ENCODE results near the gene FHIT. TPM values are rescaled to one million over a fixed set of nuclear protein-coding genes. Genes with fewer than 3 reads are reported as not detected.

The FHIT gene
- total RNA-seq, 1 donor from 2014 or later: 23.8 TPM

GRCh38 chr3:59733041-59733809, 1518.0 kb downstream of the FHIT start:
- intact Hi-C loops (cut with micrococcal nuclease): loop anchor here (5.0 kb wide), 1 partner anchor 49 kb away; no protein-coding TSS in a partner anchor
- peaks cover 30% of the 10 kb centered on the region for H3K4me1 Mint-ChIP-seq

DNA sequence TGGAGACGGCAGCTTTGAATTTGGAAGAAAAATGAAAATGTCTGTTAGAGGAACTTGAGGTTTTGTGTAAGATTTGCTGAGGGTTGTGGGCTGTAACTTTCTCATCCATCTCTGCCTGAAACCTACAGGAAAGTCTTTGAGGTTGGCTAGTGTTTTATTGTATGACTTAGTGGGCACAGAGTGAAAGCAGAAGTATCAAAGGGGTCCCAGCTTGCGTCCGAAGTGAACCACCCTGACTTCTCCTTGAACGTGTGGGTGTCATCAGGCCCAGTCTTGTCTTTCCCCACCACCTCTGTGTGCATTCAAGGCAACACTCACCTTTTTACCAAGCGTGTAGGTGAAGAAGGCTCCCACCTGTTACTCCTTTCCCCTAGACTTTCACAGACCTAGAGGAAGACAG, 1519.3 kb downstream of the FHIT start:
- Mint-ChIP-seq H3K4me3 (peak overlapping the region; percentile 25), H3K36me3 (ENCODE audit: low read depth) (no peaks in the 10 kb centered on the region), H3K27me3 (peaks cover 7% of the 10 kb centered on the region), H3K27ac (peak overlapping the region; percentile 7), H3K4me1 (peaks cover 37% of the 10 kb centered on the region), H3K9me3 (peaks cover 7% of the 10 kb centered on the region)
- no peak for DNase-seq
- intact Hi-C loops (cut with micrococcal nuclease): loop anchor here (5.0 kb wide), 1 partner anchor 50 kb away; no protein-coding TSS in a partner anchor

More at GRCh38 chr3:59733041-59733809, 1518.0 kb downstream of the FHIT start:
- Mint-ChIP-seq H3K4me3 (no peak overlapping the region), H3K27ac (no peak overlapping the region), H3K9me3 (peaks cover 8% of the 10 kb centered on the region), H3K27me3 (peaks cover 7% of the 10 kb centered on the region), H3K36me3 (ENCODE audit: low read depth) (no peaks in the 10 kb centered on the region)
- DNase-seq: peak; percentile 60

GRCh38 chr3:59730591-59730990, 1520.7 kb downstream of the FHIT start:
- intact Hi-C loops (cut with micrococcal nuclease): loop anchor here (5.0 kb wide), 1 partner anchor 52 kb away; no protein-coding TSS in a partner anchor
- Mint-ChIP-seq H3K9me3 (peaks cover 8% of the 10 kb centered on the region), H3K36me3 (ENCODE audit: low read depth) (peaks cover 2% of the 10 kb centered on the region), H3K27ac (no peak overlapping the region), H3K4me1 (peaks cover 43% of the 10 kb centered on the region), H3K4me3 (no peak overlapping the region), H3K27me3 (peaks cover 4% of the 10 kb centered on the region)
- DNase-seq: no peak

DNA sequence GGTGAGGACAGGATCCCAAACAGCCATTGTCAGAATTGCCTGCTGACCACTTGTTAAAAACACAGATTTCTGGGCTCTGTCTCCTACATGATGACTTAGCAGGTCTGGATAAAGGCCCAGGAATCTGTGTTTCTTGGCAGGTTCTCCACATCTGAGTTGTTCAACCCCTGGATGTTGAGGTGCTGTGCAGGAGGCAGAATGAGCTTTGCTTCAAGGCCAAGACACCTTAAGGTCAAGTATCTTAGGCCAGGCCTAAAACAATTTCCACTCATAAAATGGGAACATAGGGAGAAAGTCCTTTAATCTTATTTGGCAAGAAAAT, 1522.7 kb downstream of the FHIT start:
- DNase-seq: no peak
- Mint-ChIP-seq H3K4me3 (no peak overlapping the region), H3K36me3 (ENCODE audit: low read depth) (peaks cover 2% of the 10 kb centered on the region), H3K4me1 (peaks cover 40% of the 10 kb centered on the region), H3K9me3 (peaks cover 17% of the 10 kb centered on the region), H3K27me3 (no peaks in the 10 kb centered on the region), H3K27ac (no peak overlapping the region)
- intact Hi-C loops (cut with micrococcal nuclease): no loop called here

GRCh38 chr3:59727902-59728586, 1523.2 kb downstream of the FHIT start:
- intact Hi-C loops (cut with micrococcal nuclease): no loop called here
- Mint-ChIP-seq H3K36me3 (ENCODE audit: low read depth) (peaks cover 2% of the 10 kb centered on the region), H3K4me3 (no peak overlapping the region)

DNA sequence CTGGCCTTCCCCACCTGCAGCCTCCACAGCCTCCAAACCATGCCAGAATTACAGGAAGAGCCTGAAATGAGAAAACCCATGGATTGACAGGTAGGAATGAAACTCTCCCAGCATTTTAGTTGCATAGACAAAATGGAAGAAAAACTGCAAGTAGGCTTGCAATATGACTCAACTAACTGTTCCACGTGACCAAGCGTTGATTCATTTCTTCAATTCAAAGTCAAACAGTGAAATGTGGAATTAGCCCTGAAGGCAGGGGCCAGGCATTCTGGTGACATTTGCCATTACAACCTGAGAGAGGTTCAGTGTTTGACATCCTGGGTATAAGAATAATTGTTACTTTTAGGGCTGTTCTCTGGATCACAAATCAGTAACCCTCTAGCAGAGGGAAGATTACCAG, 1525.0 kb downstream of the FHIT start:
- peaks cover 17% of the 10 kb centered on the region for H3K4me1 Mint-ChIP-seq
- peaks cover 2% of the 10 kb centered on the region for H3K36me3 Mint-ChIP-seq (ENCODE audit: low read depth)
- no peak overlapping the region for H3K27ac Mint-ChIP-seq
- no peak for DNase-seq
- no peak overlapping the region for H3K4me3 Mint-ChIP-seq
- no peaks in the 10 kb centered on the region for H3K27me3 Mint-ChIP-seq
- intact Hi-C loops (cut with micrococcal nuclease): no loop called here
- H3K9me3 Mint-ChIP-seq: peaks cover 17% of the 10 kb centered on the region

More at GRCh38 chr3:59727902-59728586, 1523.2 kb downstream of the FHIT start:
- Mint-ChIP-seq H3K27ac (no peak overlapping the region), H3K27me3 (no peaks in the 10 kb centered on the region), H3K9me3 (peaks cover 17% of the 10 kb centered on the region), H3K4me1 (peaks cover 35% of the 10 kb centered on the region)
- no peak for DNase-seq

DNA sequence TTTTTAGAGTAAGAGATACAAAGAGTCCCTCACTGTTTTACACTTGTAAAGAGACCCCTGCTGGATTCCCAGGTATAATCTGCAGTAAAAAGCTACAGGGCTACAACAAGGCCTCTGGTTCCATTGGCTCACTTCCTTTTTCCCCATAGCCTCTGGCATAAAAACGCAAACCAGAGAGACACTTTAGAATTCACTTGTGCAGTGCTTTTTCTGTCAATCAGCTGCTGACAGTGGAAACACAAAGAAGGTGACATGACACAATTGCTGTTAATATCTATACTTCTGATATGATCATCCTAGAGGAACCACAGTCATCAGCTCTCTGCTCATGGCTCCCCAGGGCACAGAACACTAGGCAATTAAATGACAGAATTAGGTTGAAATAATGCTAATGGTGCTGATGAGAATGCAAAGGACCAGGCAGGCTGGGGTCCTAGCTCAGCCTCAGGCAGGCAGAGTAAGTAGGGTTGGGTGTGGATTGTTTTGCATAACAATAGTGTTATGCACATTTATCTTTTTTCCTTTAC, 1533.5 kb downstream of the FHIT start:
- DNase-seq: no peak
- H3K4me3 Mint-ChIP-seq: no peak overlapping the region
- intact Hi-C loops (cut with micrococcal nuclease): no loop called here

GRCh38 chr3:59714066-59714465, 1537.2 kb downstream of the FHIT start:
- no peak for DNase-seq
- H3K4me1 Mint-ChIP-seq: peaks cover 2% of the 10 kb centered on the region
- peaks cover 4% of the 10 kb centered on the region for H3K27me3 Mint-ChIP-seq
- intact Hi-C loops (cut with micrococcal nuclease): no loop called here
- peaks cover 6% of the 10 kb centered on the region for H3K36me3 Mint-ChIP-seq (ENCODE audit: low read depth)
- peaks cover 26% of the 10 kb centered on the region for H3K9me3 Mint-ChIP-seq
- H3K27ac Mint-ChIP-seq: no peak overlapping the region
- H3K4me3 Mint-ChIP-seq: no peak overlapping the region

More for the DNA sequence above, 1533.5 kb downstream of the FHIT start:
- Mint-ChIP-seq H3K27me3 (peaks cover 4% of the 10 kb centered on the region), H3K27ac (no peak overlapping the region), H3K4me1 (no peaks in the 10 kb centered on the region), H3K36me3 (ENCODE audit: low read depth) (peaks cover 5% of the 10 kb centered on the region), H3K9me3 (peaks cover 22% of the 10 kb centered on the region)

DNA sequence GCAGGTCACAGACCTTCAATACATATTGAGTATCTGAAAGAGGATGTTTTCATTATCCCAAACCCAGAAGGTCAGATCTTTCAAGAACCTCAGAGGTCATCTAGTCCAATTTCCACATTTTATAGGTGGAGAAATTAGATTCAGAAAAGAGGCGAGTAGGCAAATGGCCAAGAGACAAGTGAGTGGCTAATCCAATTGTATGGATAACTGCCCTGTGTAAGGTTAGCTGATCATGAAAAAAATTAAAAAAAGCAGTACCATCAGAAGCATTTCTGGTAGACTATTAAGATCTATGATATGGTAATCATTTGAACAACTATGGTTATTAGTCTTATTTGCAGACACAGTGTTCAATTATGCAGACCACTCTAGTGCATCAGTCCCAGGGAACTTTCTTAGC, 1540.7 kb downstream of the FHIT start:
- Mint-ChIP-seq H3K9me3 (peaks cover 26% of the 10 kb centered on the region), H3K27ac (no peak overlapping the region), H3K27me3 (peaks cover 1% of the 10 kb centered on the region), H3K4me1 (peaks cover 2% of the 10 kb centered on the region), H3K4me3 (no peak overlapping the region), H3K36me3 (ENCODE audit: low read depth) (peaks cover 7% of the 10 kb centered on the region)
- intact Hi-C loops (cut with micrococcal nuclease): no loop called here
- no peak for DNase-seq

DNA sequence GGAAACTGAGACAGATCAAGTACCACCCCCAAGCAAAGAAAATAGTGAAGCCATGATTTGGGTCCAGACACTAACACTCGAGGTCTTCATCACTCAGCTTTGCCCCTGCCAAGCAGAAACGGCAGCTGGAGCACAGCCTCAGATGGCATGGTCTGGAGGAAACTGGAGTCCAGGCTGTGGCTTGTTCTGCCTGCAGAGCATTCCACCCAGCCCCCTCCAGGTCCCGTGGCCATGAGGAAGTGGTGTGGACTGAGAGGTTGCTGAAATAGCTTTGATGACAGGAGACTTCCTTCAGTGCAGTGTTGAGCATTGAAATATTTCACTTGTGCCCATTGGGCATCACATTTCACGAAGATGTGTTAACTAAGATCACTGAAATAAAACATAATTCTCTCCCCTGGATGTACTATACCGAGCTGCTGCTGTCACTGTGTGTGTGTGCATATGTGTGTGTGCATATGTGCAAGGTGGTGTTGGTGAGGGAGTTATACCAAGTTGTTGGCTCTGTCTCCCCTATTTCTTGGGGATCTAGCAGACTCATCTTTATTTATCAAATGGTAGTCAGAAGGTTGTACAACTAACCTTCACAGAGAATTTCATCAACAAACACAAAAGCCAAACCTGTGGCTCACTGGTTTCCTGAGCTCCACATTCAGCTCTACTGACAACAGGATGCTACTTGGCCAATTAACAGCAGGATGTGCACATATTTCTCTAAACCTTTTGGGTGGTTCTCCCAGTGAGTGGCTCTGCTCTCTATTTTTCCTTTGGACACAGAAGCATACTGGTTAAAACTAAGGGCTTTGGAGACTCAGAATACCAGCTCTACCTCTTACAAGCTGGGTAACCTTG, 1541.3 kb downstream of the FHIT start:
- H3K36me3 Mint-ChIP-seq (ENCODE audit: low read depth): peaks cover 7% of the 10 kb centered on the region
- intact Hi-C loops (cut with micrococcal nuclease): no loop called here
- no peak overlapping the region for H3K27ac Mint-ChIP-seq
- H3K4me1 Mint-ChIP-seq: peaks cover 2% of the 10 kb centered on the region
- peaks cover 1% of the 10 kb centered on the region for H3K27me3 Mint-ChIP-seq
- no peak overlapping the region for H3K4me3 Mint-ChIP-seq
- H3K9me3 Mint-ChIP-seq: peaks cover 22% of the 10 kb centered on the region
- peak; percentile 78 for DNase-seq

DNA sequence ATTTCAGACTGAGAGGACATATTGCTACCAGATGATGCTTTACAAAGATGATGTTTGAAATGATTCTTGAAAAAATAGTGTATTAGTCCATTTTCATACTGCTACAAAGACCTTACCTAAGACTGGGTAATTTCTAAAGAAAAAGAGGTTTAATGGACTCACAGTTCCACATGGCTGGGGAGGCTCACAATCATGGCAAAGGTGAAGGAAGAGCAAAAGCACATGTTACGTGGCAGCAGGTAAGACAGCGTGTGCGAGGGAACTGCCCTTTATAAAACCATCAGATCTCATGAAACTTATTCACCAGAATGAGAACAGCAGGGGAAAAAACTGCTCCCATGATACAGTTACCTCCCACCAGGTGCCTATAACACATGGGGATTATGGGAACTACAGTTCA, 1543.0 kb downstream of the FHIT start:
- Mint-ChIP-seq H3K4me1 (peaks cover 2% of the 10 kb centered on the region), H3K4me3 (no peak overlapping the region), H3K27ac (no peak overlapping the region), H3K36me3 (ENCODE audit: low read depth) (peaks cover 6% of the 10 kb centered on the region), H3K9me3 (peaks cover 14% of the 10 kb centered on the region), H3K27me3 (peaks cover 1% of the 10 kb centered on the region)
- no peak for DNase-seq
- intact Hi-C loops (cut with micrococcal nuclease): no loop called here

GRCh38 chr3:59704292-59704691, 1547.0 kb downstream of the FHIT start:
- Mint-ChIP-seq H3K9me3 (peaks cover 6% of the 10 kb centered on the region), H3K27me3 (no peaks in the 10 kb centered on the region), H3K36me3 (ENCODE audit: low read depth) (peaks cover 1% of the 10 kb centered on the region), H3K27ac (no peak overlapping the region), H3K4me1 (no peaks in the 10 kb centered on the region), H3K4me3 (no peak overlapping the region)
- DNase-seq: no peak
- intact Hi-C loops (cut with micrococcal nuclease): no loop called here

DNA sequence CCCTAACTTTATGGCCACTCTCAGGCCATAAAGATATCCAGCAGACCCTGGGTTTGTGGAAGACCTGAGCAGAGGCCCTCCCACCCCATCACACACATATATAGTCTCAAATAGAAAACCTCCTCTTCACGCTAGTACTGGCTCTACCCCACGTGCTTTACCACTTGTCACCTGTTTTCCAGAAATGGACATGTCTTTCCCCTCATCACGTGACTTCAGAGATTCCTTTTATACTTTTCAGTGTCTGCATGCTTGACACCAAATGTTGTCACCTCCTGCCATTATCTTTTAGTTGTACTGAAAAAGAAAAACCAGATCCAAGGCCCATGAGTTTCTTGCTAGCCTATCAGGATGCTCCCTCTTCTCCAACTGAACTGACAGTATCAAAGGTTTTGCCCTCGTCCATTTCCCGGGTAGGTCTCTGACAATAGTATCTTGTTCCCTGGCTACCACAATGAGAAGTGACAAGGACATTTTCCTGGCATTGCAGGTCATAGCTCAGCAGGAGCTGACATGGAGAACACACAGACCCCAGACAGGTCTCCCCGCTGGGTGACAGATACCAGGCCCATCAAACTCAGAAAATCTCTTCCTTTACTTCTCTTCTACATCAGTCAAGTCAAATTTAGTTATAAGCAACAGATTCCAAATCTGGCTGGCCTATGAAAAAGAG, 1551.5 kb downstream of the FHIT start:
- no peak overlapping the region for H3K27ac Mint-ChIP-seq
- intact Hi-C loops (cut with micrococcal nuclease): no loop called here
- H3K4me1 Mint-ChIP-seq: no peaks in the 10 kb centered on the region
- DNase-seq: no peak
- no peaks in the 10 kb centered on the region for H3K36me3 Mint-ChIP-seq (ENCODE audit: low read depth)
- no peaks in the 10 kb centered on the region for H3K9me3 Mint-ChIP-seq
- no peak overlapping the region for H3K4me3 Mint-ChIP-seq
- H3K27me3 Mint-ChIP-seq: no peaks in the 10 kb centered on the region
